ENCODE data around the gene SLC11A1.

SLC11A1 gene

DNA sequence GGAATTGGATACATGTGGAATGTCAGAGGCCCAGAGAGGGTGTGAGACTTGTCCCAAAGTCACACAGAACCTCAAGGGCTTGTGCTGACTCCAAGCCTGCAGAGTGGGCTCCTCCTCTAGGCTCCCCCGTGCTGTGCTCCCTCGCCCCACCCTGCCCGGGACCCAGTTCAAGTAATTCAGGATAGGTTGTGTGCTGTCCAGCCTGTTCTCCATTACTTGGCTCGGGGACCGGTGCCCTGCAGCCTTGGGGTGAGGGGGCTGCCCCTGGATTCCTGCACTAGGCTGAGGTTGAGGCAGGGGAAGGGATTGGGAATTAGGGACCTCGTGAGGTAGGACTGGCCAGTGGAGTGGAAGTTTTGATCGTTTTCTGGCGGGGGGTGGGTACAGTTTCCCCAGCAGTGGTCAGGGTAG lies 20.4 kb downstream of the SLC11A1 start:
- ChIA-PET CTCF (no interaction called here), POLR2A (no interaction called here)
- TF ChIP-seq, protein P1, sequence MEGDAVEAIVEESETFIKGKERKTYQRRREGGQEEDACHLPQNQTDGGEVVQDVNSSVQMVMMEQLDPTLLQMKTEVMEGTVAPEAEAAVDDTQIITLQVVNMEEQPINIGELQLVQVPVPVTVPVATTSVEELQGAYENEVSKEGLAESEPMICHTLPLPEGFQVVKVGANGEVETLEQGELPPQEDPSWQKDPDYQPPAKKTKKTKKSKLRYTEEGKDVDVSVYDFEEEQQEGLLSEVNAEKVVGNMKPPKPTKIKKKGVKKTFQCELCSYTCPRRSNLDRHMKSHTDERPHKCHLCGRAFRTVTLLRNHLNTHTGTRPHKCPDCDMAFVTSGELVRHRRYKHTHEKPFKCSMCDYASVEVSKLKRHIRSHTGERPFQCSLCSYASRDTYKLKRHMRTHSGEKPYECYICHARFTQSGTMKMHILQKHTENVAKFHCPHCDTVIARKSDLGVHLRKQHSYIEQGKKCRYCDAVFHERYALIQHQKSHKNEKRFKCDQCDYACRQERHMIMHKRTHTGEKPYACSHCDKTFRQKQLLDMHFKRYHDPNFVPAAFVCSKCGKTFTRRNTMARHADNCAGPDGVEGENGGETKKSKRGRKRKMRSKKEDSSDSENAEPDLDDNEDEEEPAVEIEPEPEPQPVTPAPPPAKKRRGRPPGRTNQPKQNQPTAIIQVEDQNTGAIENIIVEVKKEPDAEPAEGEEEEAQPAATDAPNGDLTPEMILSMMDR (IDR thresholded peaks at IDR 0.05; ENCODE audit: control extremely low read depth, extremely low read depth, low read depth, missing control alignments) = no peak
- DNase-seq (ENCODE audit: extremely low spot score) = no peak

DNA sequence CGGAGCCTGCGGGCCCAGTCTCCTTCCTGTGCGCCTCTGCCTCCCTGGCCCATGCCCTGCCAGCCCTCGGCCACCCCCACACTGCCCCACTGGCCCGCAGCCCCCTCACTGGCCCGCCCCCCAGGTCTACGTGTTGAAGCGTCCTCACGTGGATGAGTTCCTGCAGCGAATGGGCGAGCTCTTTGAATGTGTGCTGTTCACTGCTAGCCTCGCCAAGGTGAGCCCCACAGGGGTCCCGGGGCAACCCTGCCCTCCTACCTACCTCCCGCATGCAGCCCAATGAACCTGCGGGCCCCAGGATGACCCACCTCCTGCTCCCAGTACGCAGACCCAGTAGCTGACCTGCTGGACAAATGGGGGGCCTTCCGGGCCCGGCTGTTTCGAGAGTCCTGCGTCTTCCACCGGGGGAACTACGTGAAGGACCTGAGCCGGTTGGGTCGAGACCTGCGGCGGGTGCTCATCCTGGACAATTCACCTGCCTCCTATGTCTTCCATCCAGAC lies 20.9 kb downstream of the SLC11A1 start:
- POLR2A ChIA-PET = no interaction called here
- CTCF ChIA-PET = no interaction called here

DNA sequence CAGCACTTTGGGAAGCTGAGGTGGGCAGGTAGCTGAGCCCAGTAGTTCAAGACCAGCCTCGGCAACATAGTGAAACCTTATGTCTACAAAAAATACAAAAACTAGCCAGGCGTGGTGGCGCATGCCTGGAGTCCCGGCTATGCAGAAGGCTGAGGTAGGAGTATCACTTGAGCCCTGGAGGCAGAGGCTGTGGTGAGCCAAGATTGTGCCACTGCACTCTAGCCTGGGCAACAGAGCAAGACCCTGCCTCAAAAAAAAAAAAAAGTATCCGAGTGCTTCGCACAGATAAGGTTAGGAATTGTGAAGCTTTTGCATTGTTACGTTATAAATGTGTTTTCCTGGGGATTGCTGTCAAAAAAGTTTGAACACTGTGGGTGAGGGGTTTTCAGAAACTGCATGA lies 21.7 kb downstream of the SLC11A1 start:
- TF ChIP-seq, protein P1 (IDR thresholded peaks at IDR 0.05; ENCODE audit: control extremely low read depth, extremely low read depth, low read depth, missing control alignments) = no peak
- ChIA-PET CTCF (interaction anchor here (1.5 to 1.7 kb wide), 2 partner anchors 11 to 444 kb away, joined by 5 to 8 read pairs; no protein-coding TSS in a partner anchor), POLR2A (no interaction called here)
- DNase-seq (ENCODE audit: extremely low spot score) = no peak

More for the DNA sequence above, 20.9 kb downstream of the SLC11A1 start:
- TF ChIP-seq, protein P1 (IDR thresholded peaks at IDR 0.05; ENCODE audit: control extremely low read depth, extremely low read depth, low read depth, missing control alignments) = no peak
- no peak for DNase-seq (ENCODE audit: extremely low spot score)

DNA sequence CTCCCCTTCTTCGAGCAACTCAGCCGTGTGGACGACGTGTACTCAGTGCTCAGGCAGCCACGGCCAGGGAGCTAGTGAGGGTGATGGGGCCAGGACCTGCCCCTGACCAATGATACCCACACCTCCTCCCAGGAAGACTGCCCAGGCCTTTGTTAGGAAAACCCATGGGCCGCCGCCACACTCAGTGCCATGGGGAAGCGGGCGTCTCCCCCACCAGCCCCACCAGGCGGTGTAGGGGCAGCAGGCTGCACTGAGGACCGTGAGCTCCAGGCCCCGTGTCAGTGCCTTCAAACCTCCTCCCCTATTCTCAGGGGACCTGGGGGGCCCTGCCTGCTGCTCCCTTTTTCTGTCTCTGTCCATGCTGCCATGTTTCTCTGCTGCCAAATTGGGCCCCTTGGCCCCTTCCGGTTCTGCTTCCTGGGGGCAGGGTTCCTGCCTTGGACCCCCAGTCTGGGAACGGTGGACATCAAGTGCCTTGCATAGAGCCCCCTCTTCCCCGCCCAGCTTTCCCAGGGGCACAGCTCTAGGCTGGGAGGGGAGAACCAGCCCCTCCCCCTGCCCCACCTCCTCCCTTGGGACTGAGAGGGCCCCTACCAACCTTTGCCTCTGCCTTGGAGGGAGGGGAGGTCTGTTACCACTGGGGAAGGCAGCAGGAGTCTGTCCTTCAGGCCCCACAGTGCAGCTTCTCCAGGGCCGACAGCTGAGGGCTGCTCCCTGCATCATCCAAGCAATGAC lies 22.4 kb downstream of the SLC11A1 start:
- no peak for DNase-seq (ENCODE audit: extremely low spot score)
- TF ChIP-seq, protein P1 (IDR thresholded peaks at IDR 0.05; ENCODE audit: control extremely low read depth, extremely low read depth, low read depth, missing control alignments) = no peak
- ChIA-PET CTCF (interaction anchor here (1.1 to 1.7 kb wide), 6 partner anchors 8 to 443 kb away, joined by 3 to 8 read pairs (median 4); no protein-coding TSS in a partner anchor), POLR2A (interaction anchor here (0.9 kb wide), 1 partner anchor 9 kb away, joined by 3 read pairs; no protein-coding TSS in a partner anchor)

DNA sequence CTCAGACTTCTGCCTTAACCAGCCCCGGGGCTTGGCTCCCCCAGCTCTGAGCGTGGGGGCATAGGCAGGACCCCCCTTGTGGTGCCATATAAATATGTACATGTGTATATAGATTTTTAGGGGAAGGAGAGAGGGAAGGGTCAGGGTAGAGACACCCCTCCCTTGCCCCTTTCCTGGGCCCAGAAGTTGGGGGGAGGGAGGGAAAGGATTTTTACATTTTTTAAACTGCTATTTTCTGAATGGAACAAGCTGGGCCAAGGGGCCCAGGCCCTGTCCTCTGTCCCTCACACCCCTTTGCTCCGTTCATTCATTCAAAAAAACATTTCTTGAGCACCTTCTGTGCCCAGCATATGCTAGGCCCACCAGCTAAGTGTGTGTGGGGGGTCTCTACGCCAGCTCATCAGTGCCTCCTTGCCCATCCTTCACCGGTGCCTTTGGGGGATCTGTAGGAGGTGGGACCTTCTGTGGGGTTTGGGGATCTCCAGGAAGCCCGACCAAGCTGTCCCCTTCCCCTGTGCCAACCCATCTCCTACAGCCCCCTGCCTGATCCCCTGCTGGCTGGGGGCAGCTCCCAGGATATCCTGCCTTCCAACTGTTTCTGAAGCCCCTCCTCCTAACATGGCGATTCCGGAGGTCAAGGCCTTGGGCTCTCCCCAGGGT lies 23.1 kb downstream of the SLC11A1 start:
- ChIA-PET POLR2A (interaction anchor here (0.6 to 0.9 kb wide), 2 partner anchors 10 to 144 kb away, joined by 3 to 6 read pairs; no protein-coding TSS in a partner anchor), CTCF (interaction anchor here (1.1 to 1.7 kb wide), 6 partner anchors 9 to 443 kb away, joined by 3 to 8 read pairs (median 4); no protein-coding TSS in a partner anchor)
- TF ChIP-seq, protein P1 (IDR thresholded peaks at IDR 0.05; ENCODE audit: control extremely low read depth, extremely low read depth, low read depth, missing control alignments) = no peak
- no peak for DNase-seq (ENCODE audit: extremely low spot score)

DNA sequence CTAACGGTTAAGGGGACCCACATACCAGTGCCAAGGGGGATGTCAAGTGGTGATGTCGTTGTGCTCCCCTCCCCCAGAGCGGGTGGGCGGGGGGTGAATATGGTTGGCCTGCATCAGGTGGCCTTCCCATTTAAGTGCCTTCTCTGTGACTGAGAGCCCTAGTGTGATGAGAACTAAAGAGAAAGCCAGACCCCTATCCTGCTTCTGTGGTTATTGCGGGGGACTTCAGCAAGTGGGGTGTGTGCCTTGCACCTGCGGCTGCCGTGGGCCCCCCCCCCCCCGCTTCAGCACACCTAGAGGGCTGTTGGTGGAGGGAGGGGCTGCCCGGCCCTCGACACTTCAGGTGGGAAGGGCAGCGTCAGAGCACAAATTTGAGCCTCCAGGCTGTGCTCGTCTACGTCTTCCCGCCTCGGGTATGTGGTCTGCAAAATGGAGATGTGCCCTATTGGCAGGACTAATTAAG lies 23.7 kb downstream of the SLC11A1 start:
- DNase-seq (ENCODE audit: extremely low spot score) = no peak
- TF ChIP-seq, protein P1 (IDR thresholded peaks at IDR 0.05; ENCODE audit: control extremely low read depth, extremely low read depth, low read depth, missing control alignments) = no peak
- CTCF ChIA-PET = interaction anchor here (1.3 to 1.7 kb wide), 3 partner anchors 12 to 107 kb away, joined by 4 to 5 read pairs (median 4); no protein-coding TSS in a partner anchor
- POLR2A ChIA-PET = interaction anchor here (0.6 to 0.9 kb wide), 2 partner anchors 10 to 143 kb away, joined by 3 to 6 read pairs; no protein-coding TSS in a partner anchor
